Measurements from ENCODE around the gene AEBP1.

AEBP1 gene

DNA sequence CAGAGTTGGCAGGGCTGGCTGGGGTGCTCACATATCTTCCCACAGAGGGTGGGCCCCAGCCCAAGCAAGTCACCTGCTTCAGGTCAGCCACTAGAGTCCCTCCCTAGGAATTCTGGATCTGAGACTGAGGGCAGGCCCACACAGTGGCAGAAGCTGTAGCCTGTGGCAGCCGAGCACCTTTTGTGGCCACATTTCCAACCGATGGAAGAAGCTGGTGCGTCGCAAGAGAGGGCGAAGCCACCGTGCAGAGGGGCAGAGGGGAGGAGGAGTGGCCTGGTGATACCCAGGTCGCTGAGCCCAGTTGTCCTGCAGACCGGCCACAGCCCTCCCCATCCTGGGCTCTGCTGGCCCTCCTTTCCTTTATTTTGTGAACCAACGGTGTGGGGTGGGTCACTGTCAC is 27.1 kb upstream of the AEBP1 start:
- Histone ChIP-seq H3K9me3 (ENCODE audit: control insufficient read depth in 2 of 2, low read length in 2 of 2) (no peaks in the 10 kb centered on the region), H3K27ac (ENCODE audit: low read depth in 2 of 2, low read length in 2 of 2) (no peak overlapping the region), H3K4me3 (ENCODE audit: low read length in 2 of 2) (no peak overlapping the region), H3K9ac (ENCODE audit: low read depth in 1 of 2, low read length in 2 of 2) (no peak overlapping the region), H3K4me1 (ENCODE audit: control insufficient read depth in 2 of 2, insufficient read depth in 2 of 2, low read length in 2 of 2) (peaks cover 28 to 30% of the 10 kb centered on the region in 2 donors), H3K27me3 (ENCODE audit: control insufficient read depth in 2 of 2, insufficient read depth in 2 of 2, low read length in 2 of 2) (no peaks in the 10 kb centered on the region), H3K36me3 (ENCODE audit: control insufficient read depth in 2 of 2, insufficient read depth in 2 of 2, low read length in 2 of 2) (peaks cover 40 to 65% of the 10 kb centered on the region in 2 donors)

DNA sequence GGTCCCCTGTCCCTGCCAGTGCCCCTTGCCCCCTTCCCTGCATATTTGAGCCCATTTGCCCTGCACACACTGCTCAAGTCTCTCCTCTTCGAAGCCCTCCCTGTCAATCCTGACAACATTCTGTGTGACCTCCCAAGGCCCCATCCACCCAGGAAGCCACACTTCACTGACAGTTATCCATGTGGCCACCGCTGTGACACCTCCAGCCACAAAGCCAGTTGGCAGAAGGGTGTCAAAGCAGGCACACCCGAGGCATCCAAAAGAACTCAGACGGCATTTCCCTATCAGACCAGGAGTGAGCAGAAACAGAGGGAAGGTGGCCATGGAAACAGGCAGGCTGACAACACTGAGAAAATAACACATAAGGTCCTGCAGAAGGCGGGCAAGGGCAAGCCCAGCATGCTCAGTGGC is 26.5 kb upstream of the AEBP1 start:
- Histone ChIP-seq H3K9ac (ENCODE audit: low read depth in 1 of 2, low read length in 2 of 2) (no peak overlapping the region), H3K9me3 (ENCODE audit: control insufficient read depth in 2 of 2, low read length in 2 of 2) (no peaks in the 10 kb centered on the region), H3K4me3 (ENCODE audit: low read length in 2 of 2) (no peak overlapping the region), H3K27me3 (ENCODE audit: control insufficient read depth in 2 of 2, insufficient read depth in 2 of 2, low read length in 2 of 2) (no peaks in the 10 kb centered on the region), H3K36me3 (ENCODE audit: control insufficient read depth in 2 of 2, insufficient read depth in 2 of 2, low read length in 2 of 2) (peaks cover 39 to 62% of the 10 kb centered on the region in 2 donors), H3K27ac (ENCODE audit: low read depth in 2 of 2, low read length in 2 of 2) (no peak overlapping the region), H3K4me1 (ENCODE audit: control insufficient read depth in 2 of 2, insufficient read depth in 2 of 2, low read length in 2 of 2) (peaks cover 22 to 24% of the 10 kb centered on the region in 2 donors)

DNA sequence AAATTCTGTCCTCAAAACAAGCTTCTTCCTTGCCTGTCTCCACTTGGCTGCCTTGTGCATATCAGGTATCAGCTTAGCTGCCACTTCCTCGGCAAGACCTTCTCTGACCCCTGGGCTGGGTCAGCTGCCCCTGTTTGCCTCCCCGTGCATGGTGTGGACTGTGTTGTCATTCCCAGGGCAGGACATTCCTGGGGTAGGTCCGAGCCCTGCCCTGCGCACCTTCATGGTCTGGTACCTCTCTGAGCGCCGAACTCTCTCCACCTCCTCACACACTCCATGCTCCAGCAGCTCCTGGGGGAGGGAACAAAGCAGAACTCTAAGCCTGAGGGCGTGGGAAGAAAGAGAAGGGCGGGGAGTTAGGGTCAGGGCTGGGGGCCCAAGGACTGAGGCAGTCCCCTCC is 25.6 kb upstream of the AEBP1 start:
- H3K27ac ChIP-seq (ENCODE audit: low read depth in 2 of 2, low read length in 2 of 2) = no peak overlapping the region
- H3K27me3 ChIP-seq (ENCODE audit: control insufficient read depth in 2 of 2, insufficient read depth in 2 of 2, low read length in 2 of 2) = no peaks in the 10 kb centered on the region
- peaks cover 37 to 55% of the 10 kb centered on the region in 2 donors for H3K36me3 ChIP-seq (ENCODE audit: control insufficient read depth in 2 of 2, insufficient read depth in 2 of 2, low read length in 2 of 2)
- no peaks in the 10 kb centered on the region for H3K9me3 ChIP-seq (ENCODE audit: control insufficient read depth in 2 of 2, low read length in 2 of 2)
- H3K9ac ChIP-seq (ENCODE audit: low read depth in 1 of 2, low read length in 2 of 2) = no peak overlapping the region
- H3K4me3 ChIP-seq (ENCODE audit: low read length in 2 of 2) = no peak overlapping the region
- peaks cover 14 to 16% of the 10 kb centered on the region in 2 donors for H3K4me1 ChIP-seq (ENCODE audit: control insufficient read depth in 2 of 2, insufficient read depth in 2 of 2, low read length in 2 of 2)

DNA sequence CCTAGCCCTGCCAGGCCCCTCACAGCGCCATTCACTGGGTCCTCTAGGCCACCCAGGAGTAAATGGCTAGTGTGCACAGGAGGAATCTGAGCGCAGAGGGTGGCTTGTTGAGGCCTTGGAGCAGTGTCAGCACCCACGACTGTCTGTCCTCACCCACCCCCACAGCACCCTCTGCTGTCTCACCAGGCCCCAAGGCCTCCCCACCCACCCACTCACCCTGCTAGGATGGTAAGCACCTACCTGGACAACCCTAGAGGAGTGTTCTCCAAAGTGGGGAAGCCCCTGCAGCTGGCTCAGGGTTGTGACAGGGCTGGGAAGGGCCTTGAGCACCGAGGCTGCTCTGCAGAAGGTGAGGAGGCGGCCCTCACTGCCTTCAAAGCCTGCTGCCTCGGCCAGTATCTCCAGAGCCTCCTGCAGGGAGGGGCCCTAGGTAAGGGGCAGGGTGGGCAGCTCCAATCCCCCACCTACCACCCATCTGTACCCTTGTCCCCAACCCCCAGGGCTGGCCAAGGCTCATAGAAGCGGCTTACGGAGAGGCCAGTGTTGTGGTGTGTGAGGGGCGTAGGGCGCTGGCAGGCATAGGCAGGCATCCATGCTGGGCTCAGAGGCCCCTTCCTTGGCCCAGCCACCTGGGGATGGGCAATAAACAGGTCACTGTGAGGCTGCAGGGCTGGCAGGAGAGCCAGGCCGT is 24.7 kb upstream of the AEBP1 start:
- Histone ChIP-seq H3K27me3 (ENCODE audit: control insufficient read depth in 2 of 2, insufficient read depth in 2 of 2, low read length in 2 of 2) (no peaks in the 10 kb centered on the region), H3K4me3 (ENCODE audit: low read length in 2 of 2) (no peak overlapping the region), H3K9ac (ENCODE audit: low read depth in 1 of 2, low read length in 2 of 2) (no peak overlapping the region), H3K9me3 (ENCODE audit: control insufficient read depth in 2 of 2, low read length in 2 of 2) (no peaks in the 10 kb centered on the region), H3K27ac (ENCODE audit: low read depth in 2 of 2, low read length in 2 of 2) (no peak overlapping the region), H3K4me1 (ENCODE audit: control insufficient read depth in 2 of 2, insufficient read depth in 2 of 2, low read length in 2 of 2) (peaks cover 4 to 9% of the 10 kb centered on the region in 2 donors), H3K36me3 (ENCODE audit: control insufficient read depth in 2 of 2, insufficient read depth in 2 of 2, low read length in 2 of 2) (peaks cover 37 to 55% of the 10 kb centered on the region in 2 donors)

DNA sequence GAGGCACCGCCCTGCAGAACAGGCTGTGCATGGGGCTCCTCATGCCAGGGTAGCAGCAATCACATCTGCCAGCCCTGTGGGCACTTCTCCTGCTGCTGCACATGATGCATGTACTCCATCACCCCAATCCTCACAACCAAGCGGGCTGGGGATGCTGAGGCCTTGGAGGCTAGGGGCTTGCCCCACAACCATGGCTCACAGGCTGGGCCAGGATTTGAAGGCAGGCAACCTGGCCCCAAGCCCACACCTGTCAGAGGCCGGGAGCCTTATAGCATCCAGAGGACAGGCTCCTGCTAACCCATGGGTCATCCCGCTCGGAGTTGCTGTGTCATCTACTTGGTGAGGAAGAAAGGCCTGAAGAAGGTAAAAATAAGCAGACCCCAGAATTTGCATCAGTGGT is 24.0 kb upstream of the AEBP1 start:
- no peak overlapping the region for H3K9ac ChIP-seq (ENCODE audit: low read depth in 1 of 2, low read length in 2 of 2)
- H3K9me3 ChIP-seq (ENCODE audit: control insufficient read depth in 2 of 2, low read length in 2 of 2) = no peaks in the 10 kb centered on the region
- no peaks in the 10 kb centered on the region for H3K27me3 ChIP-seq (ENCODE audit: control insufficient read depth in 2 of 2, insufficient read depth in 2 of 2, low read length in 2 of 2)
- H3K27ac ChIP-seq (ENCODE audit: low read depth in 2 of 2, low read length in 2 of 2) = no peak overlapping the region
- peaks cover 37 to 54% of the 10 kb centered on the region in 2 donors for H3K36me3 ChIP-seq (ENCODE audit: control insufficient read depth in 2 of 2, insufficient read depth in 2 of 2, low read length in 2 of 2)
- no peak overlapping the region for H3K4me3 ChIP-seq (ENCODE audit: low read length in 2 of 2)
- H3K4me1 ChIP-seq (ENCODE audit: control insufficient read depth in 2 of 2, insufficient read depth in 2 of 2, low read length in 2 of 2) = peaks cover 3 to 9% of the 10 kb centered on the region in 2 donors

DNA sequence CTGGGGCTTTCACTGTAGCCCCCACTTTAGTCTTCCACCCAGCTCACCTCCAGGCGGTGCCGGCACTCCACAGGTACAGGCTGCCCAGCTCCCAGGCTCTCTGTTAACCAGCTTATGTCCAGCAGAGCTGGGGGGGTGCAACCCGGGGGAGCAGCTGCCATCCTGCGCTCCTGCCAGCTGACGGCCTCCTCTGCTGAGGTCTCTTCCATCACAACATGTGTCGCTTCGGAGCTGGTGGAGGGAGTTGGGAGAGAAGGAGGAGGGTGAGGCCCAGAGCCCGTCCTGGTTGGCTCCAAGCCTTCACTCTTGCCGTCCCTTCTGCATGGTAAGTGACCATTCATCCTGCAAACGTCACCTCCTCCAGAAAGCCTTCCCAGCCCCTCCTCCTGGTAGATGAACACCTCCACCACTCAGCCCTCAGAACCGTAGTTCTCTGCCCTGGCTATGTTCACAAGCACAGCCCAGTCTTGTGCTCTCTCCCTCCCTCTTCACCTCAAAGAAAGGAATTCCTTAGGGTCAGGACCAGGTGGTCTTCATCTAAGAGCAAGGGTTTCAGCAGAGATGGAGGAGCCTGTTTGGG is 23.4 kb upstream of the AEBP1 start:
- no peak overlapping the region for H3K27ac ChIP-seq (ENCODE audit: low read depth in 2 of 2, low read length in 2 of 2)
- peaks cover 35 to 51% of the 10 kb centered on the region in 2 donors for H3K36me3 ChIP-seq (ENCODE audit: control insufficient read depth in 2 of 2, insufficient read depth in 2 of 2, low read length in 2 of 2)
- no peaks in the 10 kb centered on the region for H3K9me3 ChIP-seq (ENCODE audit: control insufficient read depth in 2 of 2, low read length in 2 of 2)
- peak overlapping the region in 1 of 2 donors; percentile 42 for H3K9ac ChIP-seq (ENCODE audit: low read depth in 1 of 2, low read length in 2 of 2)
- H3K4me3 ChIP-seq (ENCODE audit: low read length in 2 of 2) = peak overlapping the region; percentile 50 to 89
- H3K27me3 ChIP-seq (ENCODE audit: control insufficient read depth in 2 of 2, insufficient read depth in 2 of 2, low read length in 2 of 2) = no peaks in the 10 kb centered on the region
- peaks cover 3 to 9% of the 10 kb centered on the region in 2 donors for H3K4me1 ChIP-seq (ENCODE audit: control insufficient read depth in 2 of 2, insufficient read depth in 2 of 2, low read length in 2 of 2)

DNA sequence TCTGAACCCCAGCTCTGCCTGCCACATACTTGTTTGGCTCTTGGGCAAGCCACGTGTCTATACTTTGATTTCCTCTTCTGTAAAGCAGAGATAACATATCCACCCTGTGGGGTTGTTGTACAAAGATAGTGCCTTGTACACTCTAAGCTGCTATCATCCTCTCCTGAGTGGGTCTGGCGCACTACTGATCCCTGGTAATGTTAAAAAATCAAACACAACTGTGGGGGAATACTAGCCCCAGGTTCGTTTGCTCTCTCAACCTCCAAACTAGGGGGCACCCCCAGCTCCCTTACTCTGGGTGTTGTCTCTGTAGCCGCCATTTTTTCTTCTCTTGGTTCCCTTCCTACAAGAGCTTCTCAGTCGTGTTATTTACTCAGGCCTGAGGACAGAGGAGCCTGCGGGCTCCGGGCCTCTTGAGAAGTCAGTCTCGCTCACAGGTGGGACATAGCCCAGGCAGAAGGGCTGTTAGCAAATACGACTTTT is 22.8 kb upstream of the AEBP1 start:
- Histone ChIP-seq H3K4me1 (ENCODE audit: control insufficient read depth in 2 of 2, insufficient read depth in 2 of 2, low read length in 2 of 2) (peaks cover 3 to 9% of the 10 kb centered on the region in 2 donors), H3K36me3 (ENCODE audit: control insufficient read depth in 2 of 2, insufficient read depth in 2 of 2, low read length in 2 of 2) (peaks cover 30 to 46% of the 10 kb centered on the region in 2 donors), H3K4me3 (ENCODE audit: low read length in 2 of 2) (peak overlapping the region; percentile 50 to 89), H3K27ac (ENCODE audit: low read depth in 2 of 2, low read length in 2 of 2) (no peak overlapping the region), H3K9ac (ENCODE audit: low read depth in 1 of 2, low read length in 2 of 2) (peak overlapping the region in 1 of 2 donors; percentile 42), H3K9me3 (ENCODE audit: control insufficient read depth in 2 of 2, low read length in 2 of 2) (no peaks in the 10 kb centered on the region), H3K27me3 (ENCODE audit: control insufficient read depth in 2 of 2, insufficient read depth in 2 of 2, low read length in 2 of 2) (no peaks in the 10 kb centered on the region)

DNA sequence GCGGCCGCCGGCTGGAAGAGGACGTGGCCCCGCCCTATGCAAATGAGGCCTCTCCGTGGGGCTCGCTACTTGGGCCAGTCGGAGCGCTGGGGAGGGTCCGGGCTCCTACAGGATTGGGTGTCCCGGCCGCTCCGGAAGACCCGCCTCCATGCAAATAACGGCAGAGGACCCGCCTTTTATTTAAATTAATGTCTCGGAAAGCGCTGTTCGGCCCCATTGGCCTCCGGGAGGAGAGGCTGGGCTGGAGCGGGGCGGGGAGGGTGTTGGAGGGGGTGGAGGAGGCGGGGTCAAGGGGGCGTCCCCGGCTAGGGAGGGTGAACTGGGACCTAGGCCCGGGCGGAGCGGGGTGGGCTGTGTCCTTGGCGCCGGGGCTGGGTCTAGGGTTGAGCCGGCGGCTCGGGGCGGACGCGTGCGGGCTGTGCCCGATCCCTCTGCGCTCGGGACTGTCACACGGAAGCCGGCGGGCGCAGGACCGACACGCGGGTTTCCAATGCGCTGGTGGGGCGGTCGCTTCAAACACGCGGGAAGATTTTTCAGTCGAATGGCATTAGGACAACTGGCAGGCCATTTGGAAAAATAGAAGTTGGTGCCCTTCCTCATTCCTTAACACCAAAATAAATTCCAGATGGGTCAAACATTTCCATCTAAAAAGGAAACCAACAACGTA is 21.5 kb upstream of the AEBP1 start:
- H3K9me3 ChIP-seq (ENCODE audit: control insufficient read depth in 2 of 2, low read length in 2 of 2) = no peaks in the 10 kb centered on the region
- peak overlapping the region; percentile 77 to 78 for H3K4me3 ChIP-seq (ENCODE audit: low read length in 2 of 2)
- no peaks in the 10 kb centered on the region for H3K27me3 ChIP-seq (ENCODE audit: control insufficient read depth in 2 of 2, insufficient read depth in 2 of 2, low read length in 2 of 2)
- H3K9ac ChIP-seq (ENCODE audit: low read depth in 1 of 2, low read length in 2 of 2) = peak overlapping the region; percentile 56 to 80
- H3K27ac ChIP-seq (ENCODE audit: low read depth in 2 of 2, low read length in 2 of 2) = peak overlapping the region; percentile 84 to 87
- peaks cover 16 to 33% of the 10 kb centered on the region in 2 donors for H3K36me3 ChIP-seq (ENCODE audit: control insufficient read depth in 2 of 2, insufficient read depth in 2 of 2, low read length in 2 of 2)
- peaks cover 3 to 9% of the 10 kb centered on the region in 2 donors for H3K4me1 ChIP-seq (ENCODE audit: control insufficient read depth in 2 of 2, insufficient read depth in 2 of 2, low read length in 2 of 2)

DNA sequence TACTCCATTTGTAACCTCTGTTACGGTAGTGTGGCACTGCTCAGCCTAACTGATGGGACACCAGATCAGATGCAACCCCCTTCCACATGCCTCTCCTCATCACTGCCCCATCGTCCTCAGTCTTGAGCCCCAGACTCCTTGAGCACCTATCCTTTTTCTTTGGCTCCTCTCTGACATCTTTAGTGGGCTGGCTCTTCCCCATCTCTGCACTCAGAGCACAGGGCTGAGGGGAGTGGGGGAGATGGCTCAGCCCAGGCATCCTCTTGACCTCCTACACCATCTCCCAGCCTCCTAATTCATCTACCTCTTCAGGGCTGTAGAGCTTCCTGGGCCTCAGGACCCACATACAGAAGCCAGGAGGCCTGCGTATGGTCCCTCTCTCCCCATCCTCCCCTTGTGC is 20.3 kb upstream of the AEBP1 start:
- Histone ChIP-seq H3K27ac (ENCODE audit: low read depth in 2 of 2, low read length in 2 of 2) (no peak overlapping the region), H3K36me3 (ENCODE audit: control insufficient read depth in 2 of 2, insufficient read depth in 2 of 2, low read length in 2 of 2) (peaks cover 7 to 21% of the 10 kb centered on the region in 2 donors), H3K9me3 (ENCODE audit: control insufficient read depth in 2 of 2, low read length in 2 of 2) (no peaks in the 10 kb centered on the region), H3K4me1 (ENCODE audit: control insufficient read depth in 2 of 2, insufficient read depth in 2 of 2, low read length in 2 of 2) (peaks cover 3 to 9% of the 10 kb centered on the region in 2 donors), H3K9ac (ENCODE audit: low read depth in 1 of 2, low read length in 2 of 2) (no peak overlapping the region), H3K4me3 (ENCODE audit: low read length in 2 of 2) (no peak overlapping the region), H3K27me3 (ENCODE audit: control insufficient read depth in 2 of 2, insufficient read depth in 2 of 2, low read length in 2 of 2) (no peaks in the 10 kb centered on the region)

DNA sequence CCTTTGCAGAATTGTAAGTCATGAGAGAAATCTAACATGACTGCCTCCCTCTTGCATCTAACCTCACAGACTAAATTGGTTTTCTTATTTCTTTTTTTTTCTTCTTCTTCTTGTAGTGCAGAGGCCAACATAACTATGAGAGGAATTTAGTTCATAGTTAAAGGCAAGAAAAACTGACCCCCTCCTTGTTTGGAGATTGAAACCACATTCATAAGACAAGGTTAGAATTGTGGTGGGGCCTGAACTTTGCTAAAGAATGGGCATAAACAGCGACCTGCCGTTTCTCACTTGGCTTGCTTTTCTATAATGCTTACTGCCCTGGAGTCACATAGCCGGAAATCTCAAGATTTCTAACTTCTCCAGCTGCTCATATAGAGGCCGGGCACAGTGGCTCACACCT is 19.4 kb upstream of the AEBP1 start:
- Histone ChIP-seq H3K9ac (ENCODE audit: low read depth in 1 of 2, low read length in 2 of 2) (no peak overlapping the region), H3K36me3 (ENCODE audit: control insufficient read depth in 2 of 2, insufficient read depth in 2 of 2, low read length in 2 of 2) (peaks cover 0 to 13% of the 10 kb centered on the region in 2 donors), H3K9me3 (ENCODE audit: control insufficient read depth in 2 of 2, low read length in 2 of 2) (no peaks in the 10 kb centered on the region), H3K27me3 (ENCODE audit: control insufficient read depth in 2 of 2, insufficient read depth in 2 of 2, low read length in 2 of 2) (no peaks in the 10 kb centered on the region), H3K4me3 (ENCODE audit: low read length in 2 of 2) (no peak overlapping the region), H3K4me1 (ENCODE audit: control insufficient read depth in 2 of 2, insufficient read depth in 2 of 2, low read length in 2 of 2) (peaks cover 3 to 9% of the 10 kb centered on the region in 2 donors), H3K27ac (ENCODE audit: low read depth in 2 of 2, low read length in 2 of 2) (no peak overlapping the region)

Data from mucosa of rectum (tissue), 2 donors.